Measurements from ENCODE around the gene PRELID3B.
"Not testable (repeated sequence)": the region's sequence is repeated elsewhere in the genome, so short reads cannot be mapped to it uniquely, and the experiment has no call there.

The PRELID3B gene

DNA sequence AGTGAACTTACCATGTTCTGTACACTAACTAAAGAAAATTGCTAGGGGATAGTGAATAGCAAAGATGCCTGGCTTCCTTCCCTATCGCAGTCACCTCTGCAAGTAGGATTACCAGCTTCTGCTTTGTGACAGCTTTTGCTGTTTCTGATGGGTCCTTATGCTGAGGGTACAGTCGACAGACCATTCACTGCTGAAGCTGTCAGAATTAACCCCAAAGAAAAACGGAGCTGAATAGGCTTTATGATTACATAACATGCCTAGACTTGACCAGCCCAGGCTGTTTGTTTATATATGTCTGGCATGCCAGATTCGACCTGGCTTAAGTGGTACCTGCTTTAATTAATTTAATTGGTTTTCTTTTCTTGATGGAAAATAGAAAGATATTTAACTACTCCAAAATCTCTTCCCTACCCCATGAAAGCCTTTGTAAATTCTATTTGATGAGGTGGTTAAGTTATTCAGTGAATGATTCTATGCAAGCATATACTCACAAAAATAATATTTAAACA is 21.7 kb upstream of the PRELID3B start:
- H3K27me3 Mint-ChIP-seq, result no peaks in the 10 kb centered on the region
- H3K36me3 Mint-ChIP-seq, result no peaks in the 10 kb centered on the region
- no peak overlapping the region for H3K27ac Mint-ChIP-seq
- H3K9me3 Mint-ChIP-seq, result no peaks in the 10 kb centered on the region
- H3K4me1 Mint-ChIP-seq, result peaks cover 8% of the 10 kb centered on the region
- no peak for ATAC-seq
- H3K4me3 Mint-ChIP-seq, result no peak overlapping the region

DNA sequence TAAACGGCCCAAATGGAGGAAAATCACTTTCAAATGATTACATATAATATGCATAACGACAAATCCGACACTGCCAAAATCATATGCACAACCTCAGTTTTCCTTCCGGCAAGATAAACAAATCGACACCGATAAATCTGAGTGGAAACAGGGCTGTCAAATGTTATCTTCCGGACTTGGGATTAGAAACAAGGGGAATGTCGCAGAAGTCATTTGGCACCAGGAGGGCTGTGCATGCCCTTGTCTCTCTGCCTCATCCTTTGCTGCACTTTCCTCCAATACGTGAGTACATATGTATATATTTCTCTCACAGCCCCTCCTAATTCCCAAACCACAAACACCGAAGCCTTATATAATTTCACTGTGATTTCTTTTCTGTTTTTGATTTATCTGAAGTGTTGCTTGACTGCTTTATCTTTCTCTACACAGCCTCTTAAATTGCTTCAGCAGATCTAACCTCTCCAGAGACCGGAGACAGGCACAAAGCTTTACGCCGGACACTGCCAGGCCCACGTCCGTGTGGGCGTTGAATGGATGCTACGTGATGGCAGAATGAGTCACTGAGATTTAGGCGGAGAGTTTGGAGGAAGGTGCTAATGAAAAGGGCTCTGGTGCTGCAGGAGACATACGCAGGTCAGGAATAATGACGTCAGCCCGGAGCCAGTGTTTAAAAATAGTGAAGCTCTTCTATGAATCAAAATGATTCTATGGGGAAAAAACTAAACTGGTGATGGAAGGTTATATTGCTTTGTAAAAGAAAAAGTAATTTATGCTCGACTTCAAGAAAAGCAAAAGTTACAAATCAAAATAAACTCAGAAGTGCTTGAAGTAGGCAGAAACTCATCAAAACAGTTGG is 21.0 kb upstream of the PRELID3B start:
- no peak overlapping the region for H3K4me3 Mint-ChIP-seq
- peaks cover under 1% of the 10 kb centered on the region for H3K4me1 Mint-ChIP-seq
- no peak overlapping the region for H3K27ac Mint-ChIP-seq
- H3K36me3 Mint-ChIP-seq, result no peaks in the 10 kb centered on the region
- H3K9me3 Mint-ChIP-seq, result no peaks in the 10 kb centered on the region
- no peaks in the 10 kb centered on the region for H3K27me3 Mint-ChIP-seq
- no peak for ATAC-seq

DNA sequence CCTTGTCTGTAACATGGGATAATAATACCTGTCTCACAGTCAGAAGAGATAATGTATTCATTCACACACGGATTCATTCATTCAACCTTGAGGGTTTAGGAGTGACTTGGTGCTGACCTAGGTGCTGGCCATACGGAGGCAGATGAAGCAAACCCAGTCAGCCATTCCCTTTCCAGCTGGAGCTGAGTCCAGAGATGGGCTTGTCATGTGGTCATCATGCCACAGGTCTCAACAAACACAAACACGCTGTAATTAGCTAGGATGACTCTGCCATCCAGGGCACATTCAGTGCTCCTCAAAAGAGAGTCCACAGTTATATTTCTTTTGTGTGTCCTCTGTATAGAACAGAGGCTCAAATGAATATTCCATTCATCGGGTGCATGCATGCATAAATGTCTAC is 19.5 kb upstream of the PRELID3B start:
- H3K4me1 Mint-ChIP-seq, result no peaks in the 10 kb centered on the region

DNA sequence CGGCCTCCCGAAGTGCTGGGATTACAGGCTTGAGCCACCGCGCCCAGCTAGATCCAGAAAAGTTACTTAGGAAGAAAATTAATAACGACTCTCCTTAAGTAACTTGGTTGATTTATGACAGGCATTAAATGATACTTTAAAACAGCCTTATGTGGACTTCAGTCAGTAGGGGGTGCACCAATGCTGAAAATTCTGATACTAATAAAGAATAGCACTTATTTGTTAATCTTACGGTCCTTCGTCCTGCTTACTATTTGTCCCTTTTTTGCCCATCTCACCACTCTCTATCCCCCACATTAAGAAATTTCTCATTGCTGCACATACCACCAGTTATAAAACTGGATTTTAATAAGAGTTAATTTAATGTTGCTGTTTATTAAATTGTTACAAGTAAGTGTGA is 12.7 kb upstream of the PRELID3B start:
- no peaks in the 10 kb centered on the region for H3K36me3 Mint-ChIP-seq
- ATAC-seq, result no peak
- H3K9me3 Mint-ChIP-seq, result no peaks in the 10 kb centered on the region
- peaks cover 15% of the 10 kb centered on the region for H3K27me3 Mint-ChIP-seq
- H3K4me3 Mint-ChIP-seq, result no peak overlapping the region
- H3K27ac Mint-ChIP-seq, result no peak overlapping the region
- H3K4me1 Mint-ChIP-seq, result peaks cover 5% of the 10 kb centered on the region

More for the DNA sequence above, 19.5 kb upstream of the PRELID3B start:
- H3K4me3 Mint-ChIP-seq, result no peak overlapping the region
- H3K36me3 Mint-ChIP-seq, result no peaks in the 10 kb centered on the region
- H3K9me3 Mint-ChIP-seq, result no peaks in the 10 kb centered on the region
- ATAC-seq, result no peak
- no peaks in the 10 kb centered on the region for H3K27me3 Mint-ChIP-seq
- H3K27ac Mint-ChIP-seq, result no peak overlapping the region

DNA sequence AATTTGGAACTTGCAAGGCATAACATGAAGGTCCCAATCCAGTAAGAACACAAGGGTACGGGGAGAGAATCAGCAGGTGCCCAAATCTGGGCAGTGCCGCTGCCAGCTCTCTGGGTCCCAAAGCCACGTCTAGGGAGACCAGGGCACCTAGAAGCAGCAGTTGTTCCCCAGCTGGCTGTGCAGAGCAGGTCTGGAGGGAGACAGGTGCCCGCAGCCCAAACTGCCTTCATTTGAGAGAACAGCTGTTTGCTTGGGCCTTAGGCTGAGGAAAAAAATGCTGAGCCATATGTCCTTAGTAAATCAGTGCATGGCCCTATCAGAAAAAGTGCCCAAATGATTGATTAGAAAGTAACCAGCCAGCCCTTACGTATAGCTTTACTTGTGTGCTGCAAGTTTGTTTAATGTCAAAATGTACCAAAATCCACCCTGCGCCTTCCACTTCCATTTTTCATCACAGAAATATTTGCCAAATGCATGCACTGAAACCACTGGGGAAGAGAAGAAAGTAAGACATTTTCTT is 9.1 kb upstream of the PRELID3B start:
- H3K27me3 Mint-ChIP-seq, result peaks cover 28% of the 10 kb centered on the region
- H3K36me3 Mint-ChIP-seq, result no peaks in the 10 kb centered on the region
- no peak overlapping the region for H3K4me3 Mint-ChIP-seq
- H3K27ac Mint-ChIP-seq, result no peak overlapping the region
- no peaks in the 10 kb centered on the region for H3K9me3 Mint-ChIP-seq
- peaks cover 10% of the 10 kb centered on the region for H3K4me1 Mint-ChIP-seq
- ATAC-seq, result no peak

DNA sequence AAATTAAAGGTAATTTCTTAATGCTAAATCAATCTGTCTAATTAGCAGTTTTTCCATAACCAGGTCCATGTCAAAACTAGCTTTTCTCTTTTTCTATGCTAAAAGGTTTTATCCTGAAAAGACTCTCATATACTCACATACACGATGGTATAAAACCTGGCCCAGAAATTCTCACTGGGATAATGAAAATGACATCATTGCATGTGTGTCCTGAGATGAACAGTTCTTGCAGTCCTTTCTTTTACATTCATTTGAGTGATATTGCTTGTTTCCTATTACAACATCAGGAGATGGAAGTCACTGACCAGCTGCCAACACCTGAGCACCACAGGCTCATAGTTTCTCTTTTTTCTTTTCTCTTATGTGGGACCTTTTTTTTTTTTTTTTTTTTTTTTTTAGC is 7.9 kb upstream of the PRELID3B start:
- H3K27ac Mint-ChIP-seq, result no peak overlapping the region

DNA sequence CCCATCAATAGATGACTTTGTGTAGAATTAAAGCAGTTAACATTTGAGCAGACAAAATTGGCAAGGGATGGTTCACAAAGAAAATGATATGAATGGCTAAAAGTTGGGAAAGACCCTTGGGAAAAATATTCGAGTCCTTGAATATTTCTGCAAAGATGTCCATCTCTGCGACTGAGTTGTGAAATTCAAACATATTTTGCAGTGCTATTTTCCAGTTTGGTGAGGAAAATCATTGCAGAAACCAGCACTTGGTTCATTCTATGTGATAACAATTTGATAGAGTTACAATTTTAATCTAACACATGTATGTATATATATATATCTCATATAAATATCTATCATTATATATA is 6.1 kb upstream of the PRELID3B start:
- peaks cover 28% of the 10 kb centered on the region for H3K27me3 Mint-ChIP-seq
- H3K4me3 Mint-ChIP-seq, result no peak overlapping the region

More for the DNA sequence above, 7.9 kb upstream of the PRELID3B start:
- no peaks in the 10 kb centered on the region for H3K9me3 Mint-ChIP-seq
- peaks cover 28% of the 10 kb centered on the region for H3K27me3 Mint-ChIP-seq
- no peak overlapping the region for H3K4me3 Mint-ChIP-seq
- no peaks in the 10 kb centered on the region for H3K36me3 Mint-ChIP-seq
- peaks cover 8% of the 10 kb centered on the region for H3K4me1 Mint-ChIP-seq
- ATAC-seq, result no peak

DNA sequence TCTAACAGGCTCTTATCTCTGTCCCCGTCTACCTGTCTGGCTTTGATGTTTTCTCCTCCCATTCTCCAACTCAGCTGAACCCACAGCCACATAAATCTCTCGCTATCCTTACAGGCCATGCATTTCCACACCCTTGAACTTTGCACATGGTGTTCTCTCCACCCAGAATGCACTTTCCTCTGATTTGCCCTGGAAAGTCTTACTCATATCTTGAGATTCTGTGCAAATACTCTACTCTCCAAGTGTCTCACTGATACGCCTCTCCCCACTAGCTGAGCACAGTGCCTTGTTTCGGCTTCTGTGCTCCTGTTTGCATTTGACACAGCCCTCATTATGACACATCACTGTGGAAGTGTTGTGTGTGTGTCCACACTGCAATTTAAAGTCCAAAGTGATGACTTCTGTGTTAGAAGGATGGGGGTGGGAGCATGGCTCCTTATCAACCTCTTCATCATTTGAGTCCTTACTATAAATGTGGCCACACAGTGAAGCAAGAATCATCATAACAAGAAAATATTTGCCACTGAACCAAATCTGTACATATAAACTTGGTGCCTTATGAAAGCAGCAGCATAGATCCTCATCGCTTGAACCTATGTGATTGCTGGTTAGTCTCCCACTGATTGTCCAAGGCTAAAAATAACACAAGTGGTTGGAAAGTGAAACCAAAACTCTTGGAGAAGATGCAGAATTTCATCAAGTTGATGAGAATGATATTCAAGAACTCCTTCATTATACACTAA is 5.5 kb upstream of the PRELID3B start:
- no peak for ATAC-seq
- peaks cover 28% of the 10 kb centered on the region for H3K27me3 Mint-ChIP-seq
- H3K36me3 Mint-ChIP-seq, result no peaks in the 10 kb centered on the region
- H3K4me1 Mint-ChIP-seq, result peaks cover 18% of the 10 kb centered on the region
- H3K27ac Mint-ChIP-seq, result no peak overlapping the region
- no peak overlapping the region for H3K4me3 Mint-ChIP-seq
- H3K9me3 Mint-ChIP-seq, result no peaks in the 10 kb centered on the region

More for the DNA sequence above, 6.1 kb upstream of the PRELID3B start:
- H3K9me3 Mint-ChIP-seq, result no peaks in the 10 kb centered on the region
- peaks cover 13% of the 10 kb centered on the region for H3K4me1 Mint-ChIP-seq
- no peak overlapping the region for H3K27ac Mint-ChIP-seq
- ATAC-seq, result no peak
- no peaks in the 10 kb centered on the region for H3K36me3 Mint-ChIP-seq

DNA sequence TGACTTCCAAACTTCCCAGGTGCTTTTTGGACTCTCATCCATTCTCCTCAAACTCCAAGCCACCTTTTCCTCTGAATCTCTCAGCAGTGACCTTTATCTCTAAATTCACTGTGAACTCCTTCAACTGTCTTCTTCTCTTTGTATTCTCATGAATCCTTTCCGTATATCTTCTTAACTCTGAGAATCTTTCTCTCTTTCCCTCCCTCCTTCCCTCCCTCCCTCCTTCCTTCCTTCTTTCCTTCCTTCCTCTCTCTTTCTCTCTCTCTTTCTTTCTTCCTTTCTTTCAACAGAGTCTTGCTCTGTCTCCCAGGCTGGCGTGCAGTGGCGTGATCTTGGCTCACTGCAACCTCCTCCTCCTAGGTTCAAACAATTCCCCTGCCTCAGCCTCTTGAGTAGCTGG is 4.3 kb upstream of the PRELID3B start:
- Mint-ChIP-seq H3K27ac (no peak overlapping the region), H3K4me3 (no peak overlapping the region), H3K4me1 (peaks cover 21% of the 10 kb centered on the region), H3K36me3 (no peaks in the 10 kb centered on the region), H3K27me3 (peaks cover 26% of the 10 kb centered on the region), H3K9me3 (no peaks in the 10 kb centered on the region)
- ATAC-seq, result no peak

DNA sequence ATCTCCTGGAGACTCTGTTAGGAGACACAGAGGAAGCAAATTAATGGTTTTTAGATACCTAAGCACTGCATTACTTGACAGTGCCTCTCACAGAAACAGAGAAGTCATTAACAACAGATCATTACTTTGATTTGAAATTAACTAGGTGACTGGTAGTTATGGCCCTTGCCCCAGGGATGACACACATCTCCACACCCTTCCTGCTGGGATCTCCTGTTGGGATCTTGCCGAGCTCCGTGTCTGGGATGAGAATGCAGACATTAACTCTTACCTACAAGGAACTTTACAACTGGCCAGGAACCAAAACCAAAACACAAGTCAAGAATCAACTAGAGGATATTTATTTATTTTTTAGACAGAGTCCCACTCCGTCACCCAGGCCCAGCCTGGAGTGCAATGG is 2.2 kb upstream of the PRELID3B start:
- Mint-ChIP-seq H3K9me3 (no peaks in the 10 kb centered on the region), H3K4me3 (no peak overlapping the region), H3K36me3 (peaks cover 14% of the 10 kb centered on the region), H3K27ac (peak overlapping the region; percentile 91), H3K4me1 (peaks cover 35% of the 10 kb centered on the region), H3K27me3 (peaks cover 8% of the 10 kb centered on the region)
- no peak for ATAC-seq

DNA sequence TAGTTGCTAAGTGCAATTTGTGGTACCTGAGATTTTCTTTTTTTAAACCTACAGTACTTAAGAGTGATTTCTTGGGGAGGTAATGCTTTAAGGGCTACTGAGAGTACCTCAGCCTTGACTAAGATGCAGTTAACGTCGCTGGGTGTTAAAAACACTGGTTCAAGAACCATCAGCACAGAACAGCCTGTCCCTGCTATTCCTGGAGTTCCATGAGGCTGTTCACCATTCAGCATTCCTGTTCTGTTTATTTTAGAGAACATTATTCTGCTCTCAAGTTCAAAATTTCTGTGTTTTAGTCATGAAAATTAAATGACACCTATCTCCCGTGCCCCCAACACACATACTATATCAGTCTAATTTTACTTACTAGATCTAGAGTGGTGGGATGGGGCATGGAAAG is 1.7 kb upstream of the PRELID3B start:
- Mint-ChIP-seq H3K4me1 (peaks cover 37% of the 10 kb centered on the region), H3K27ac (peak overlapping the region; percentile 91)
- no peak for ATAC-seq

DNA sequence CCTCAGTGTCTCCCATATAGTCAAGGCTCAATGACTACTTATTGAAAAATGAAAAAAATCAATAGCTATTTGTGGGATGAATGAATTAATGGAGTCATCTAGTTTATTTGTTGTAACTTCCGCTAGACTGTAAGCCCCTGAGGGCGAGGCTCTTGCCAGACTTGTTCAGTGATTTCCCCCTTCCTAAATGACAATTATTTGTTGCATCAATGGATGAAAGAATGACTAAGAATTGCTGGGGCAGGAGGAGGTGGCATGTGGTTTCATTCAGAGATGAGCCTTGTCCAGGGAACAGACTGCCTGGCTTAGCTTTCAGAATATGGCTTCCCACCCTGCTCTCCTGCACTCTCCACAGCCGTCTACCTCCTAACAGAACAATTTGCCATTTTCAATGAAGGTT is 1.1 kb upstream of the PRELID3B start:
- Mint-ChIP-seq H3K4me3 (peak overlapping the region; percentile 98), H3K4me1 (peaks cover 41% of the 10 kb centered on the region), H3K27me3 (no peaks in the 10 kb centered on the region), H3K36me3 (peaks cover 15% of the 10 kb centered on the region), H3K27ac (peak overlapping the region; percentile 91), H3K9me3 (no peaks in the 10 kb centered on the region)
- no peak for ATAC-seq

More for the DNA sequence above, 1.7 kb upstream of the PRELID3B start:
- peaks cover 15% of the 10 kb centered on the region for H3K36me3 Mint-ChIP-seq
- H3K9me3 Mint-ChIP-seq, result no peaks in the 10 kb centered on the region
- H3K27me3 Mint-ChIP-seq, result peaks cover 3% of the 10 kb centered on the region
- H3K4me3 Mint-ChIP-seq, result no peak overlapping the region

DNA sequence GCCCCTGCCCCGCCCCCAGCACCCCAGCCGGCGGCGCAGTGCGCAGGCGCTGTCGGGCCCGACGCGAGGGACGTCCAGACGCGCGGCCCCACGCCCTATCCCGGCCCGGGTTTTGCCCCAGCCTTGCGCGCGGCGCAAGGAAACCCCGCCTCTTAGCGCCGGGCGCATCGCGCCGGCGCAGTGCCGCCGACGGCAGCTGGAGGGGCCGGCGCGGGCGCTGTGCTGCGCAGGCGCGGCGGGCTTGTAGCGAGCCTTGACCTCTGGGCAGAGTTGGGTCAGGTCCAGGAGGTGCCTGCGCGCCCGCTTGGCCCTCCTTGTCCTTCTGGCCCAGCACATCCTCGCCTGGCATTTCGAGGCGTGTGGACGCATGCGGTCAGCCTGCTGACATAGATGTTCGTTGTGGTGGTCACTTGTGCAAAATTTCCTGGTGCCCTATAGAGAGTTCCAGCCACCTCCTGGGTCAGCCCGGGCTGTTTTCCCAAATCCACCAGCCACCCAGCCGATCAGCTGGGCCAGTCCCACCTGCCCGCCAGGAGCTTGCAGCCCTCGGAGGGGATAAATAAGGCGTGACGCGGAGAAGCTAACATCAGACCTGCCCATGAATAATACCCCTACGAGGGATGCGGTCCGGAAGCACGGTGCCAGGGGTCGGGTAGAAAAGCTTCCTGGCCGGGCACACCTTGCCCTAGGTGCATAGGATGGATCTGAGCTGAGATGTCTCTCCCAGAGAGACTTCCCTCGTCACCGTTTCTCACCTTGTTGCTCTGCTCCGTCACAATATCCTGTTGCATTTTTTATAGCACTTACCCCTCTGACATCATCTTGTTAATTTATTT is 428 bp upstream of the PRELID3B start:
- Mint-ChIP-seq H3K4me1 (peaks cover 42% of the 10 kb centered on the region), H3K4me3 (peak overlapping the region; percentile 98), H3K27me3 (no peaks in the 10 kb centered on the region), H3K27ac (peak overlapping the region; percentile 91), H3K9me3 (no peaks in the 10 kb centered on the region), H3K36me3 (peaks cover 15% of the 10 kb centered on the region)
- ATAC-seq, result peak; percentile 99

DNA sequence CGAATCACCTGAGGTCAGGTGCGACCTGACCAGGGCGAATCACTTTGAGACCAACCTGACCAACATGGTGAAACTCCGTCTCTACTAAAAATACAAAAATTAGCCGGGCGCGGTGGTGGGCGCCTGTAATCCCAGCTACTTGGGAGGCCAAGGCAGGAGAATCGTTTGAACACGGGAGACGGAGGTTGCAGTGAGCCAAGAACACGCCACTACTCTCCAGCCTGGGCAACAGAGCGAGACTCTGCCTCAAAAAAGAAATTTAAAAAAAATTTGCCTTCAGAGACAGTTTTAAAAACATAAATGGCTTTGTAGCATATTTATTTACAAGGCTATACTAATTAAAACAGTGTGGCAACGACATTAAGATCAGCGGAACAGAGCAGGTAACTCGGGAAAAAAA is 1.1 kb downstream of the PRELID3B start:
- H3K36me3 Mint-ChIP-seq, result peaks cover 24% of the 10 kb centered on the region
- H3K4me1 Mint-ChIP-seq, result peaks cover 42% of the 10 kb centered on the region
- H3K9me3 Mint-ChIP-seq, ATAC-seq, H3K27me3 Mint-ChIP-seq: not testable (repeated sequence)
- H3K4me3 Mint-ChIP-seq, result peak overlapping the region; percentile 98
- H3K27ac Mint-ChIP-seq, result peak overlapping the region; percentile 91

DNA sequence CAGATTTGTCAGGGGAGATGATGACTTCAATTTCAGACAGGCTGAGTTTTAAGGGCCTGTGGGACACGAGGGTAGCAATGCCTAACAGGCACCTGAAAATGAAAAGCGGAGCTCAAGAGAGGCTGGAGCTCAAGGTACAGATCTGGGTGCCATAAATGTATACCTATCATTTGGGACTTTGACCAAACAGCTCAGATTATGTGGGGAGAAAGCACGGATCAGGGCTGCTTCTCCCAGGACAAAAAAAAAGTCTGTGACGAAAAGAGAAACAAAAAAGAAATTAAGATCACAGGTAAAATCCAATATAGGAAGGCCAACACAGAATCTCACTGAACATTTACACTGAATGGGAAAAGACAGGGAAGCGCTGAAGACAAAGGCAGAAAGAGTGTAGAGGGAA is 1.9 kb downstream of the PRELID3B start:
- Mint-ChIP-seq H3K9me3 (no peaks in the 10 kb centered on the region), H3K36me3 (peaks cover 32% of the 10 kb centered on the region), H3K4me3 (peak overlapping the region; percentile 98), H3K27ac (peak overlapping the region; percentile 91), H3K4me1 (peaks cover 42% of the 10 kb centered on the region), H3K27me3 (no peaks in the 10 kb centered on the region)
- no peak for ATAC-seq
